GM21723 (cell line): Measurements from ENCODE around the gene AFAP1.

ENCODE experiments used
- ATAC-seq: cut with Tn5 transposase; IDR thresholded peaks from one replicate; pipeline ENCODE4 v1.9.1; 2021; ENCODE audit warnings: mild to moderate bottlenecking, moderate library complexity; ENCODE audit not compliant: unreplicated experiment

AFAP1 gene

GRCh38 chr4:7939377-7940108, at the start of gene AFAP1:
Gene AFAP1 (minus strand): TSS chr4:7939861. CDS start chr4:7872078, 67,783 bp downstream.
- ATAC-seq: peak; percentile 96

GRCh38 chr4:7988437-7988836, 48.8 kb upstream of the AFAP1 start:
- ATAC-seq: no peak

GRCh38 chr4:7987148-7987989, 47.7 kb upstream of the AFAP1 start:
- peak; percentile 80 for ATAC-seq

- ATAC-seq: no peak
These were observed 46.3 kb upstream of the AFAP1 start for GRCh38 chr4:7985891-7986441.

GRCh38 chr4:7985072-7985471, 45.4 kb upstream of the AFAP1 start:
- ATAC-seq: no peak

GRCh38 chr4:7984286-7984925, 44.7 kb upstream of the AFAP1 start:
- no peak for ATAC-seq

- no peak for ATAC-seq
These were observed 43.6 kb upstream of the AFAP1 start for GRCh38 chr4:7983296-7983695.

- ATAC-seq: no peak
These were observed 42.2 kb upstream of the AFAP1 start for GRCh38 chr4:7981738-7982394.

GRCh38 chr4:7980036-7980435, 40.4 kb upstream of the AFAP1 start:
- ATAC-seq: no peak

- no peak for ATAC-seq
These were observed 39.9 kb upstream of the AFAP1 start for GRCh38 chr4:7979652-7979968.

- ATAC-seq: no peak
These were observed 39.4 kb upstream of the AFAP1 start for GRCh38 chr4:7978907-7979651.

GRCh38 chr4:7978489-7978888, 38.8 kb upstream of the AFAP1 start:
- no peak for ATAC-seq

- ATAC-seq: no peak
These were observed 37.0 kb upstream of the AFAP1 start for GRCh38 chr4:7976634-7977033.

- ATAC-seq: no peak
These were observed 36.4 kb upstream of the AFAP1 start for GRCh38 chr4:7976025-7976424.

- ATAC-seq: no peak
These were observed 34.8 kb upstream of the AFAP1 start for GRCh38 chr4:7974425-7974824.

GRCh38 chr4:7973545-7973981, 33.9 kb upstream of the AFAP1 start:
- ATAC-seq: no peak

- no peak for ATAC-seq
These were observed 32.3 kb upstream of the AFAP1 start for GRCh38 chr4:7971881-7972500.

GRCh38 chr4:7971159-7971631, 31.5 kb upstream of the AFAP1 start:
- no peak for ATAC-seq

GRCh38 chr4:7970361-7970946, 30.8 kb upstream of the AFAP1 start:
- no peak for ATAC-seq
